Caco-2 (cell line): ENCODE measurements around the gene VOPP1. TPM values are rescaled to one million over a fixed set of nuclear protein-coding genes. Genes with fewer than 3 reads are reported as not detected.

Source experiments
- BruUV-seq: library from RNA; stranded (reverse); fragments of 400-500 nt; replicated peaks from 2 replicates; lab custom pipeline; 2021; lab: Mats Ljungman, UMichigan
- CTCF ChIA-PET: fragments of 300-600 bp; sonication (Branson Sonifier 250); formaldehyde crosslinking; loops from one replicate; lab custom pipeline; 2022; ENCODE audit warnings: antibody characterized with exemption; lab: Charles Lee
- POLR2A ChIA-PET: fragments of 300-600 bp; sonication (Branson Sonifier 250); formaldehyde crosslinking; loops from one replicate; lab custom pipeline; 2022; ENCODE audit warnings: antibody characterized with exemption; lab: Charles Lee
- DNase-seq, 2 experiments: peaks; one replicate each; pipeline versions ENCODE4 v3.0.0 to v3.0.0-alpha.2; 2020 to 2022
- H3K27me3 ChIP-seq: replicated peaks from 2 replicates; pipeline ENCODE4 v1.6.0; 2011; ENCODE audit warnings: low read length; ENCODE audit not compliant: control insufficient read depth, insufficient read depth
- H3K36me3 ChIP-seq: 2 replicates; pipeline ENCODE4 v1.5.1; 2011; ENCODE audit warnings: low read length; ENCODE audit not compliant: control insufficient read depth, insufficient read depth
- H3K4me1 ChIP-seq: fragments of 250-450 bp; sonication (Bioruptor Pico); 2 replicates; pipeline ENCODE4 v1.5.1; 2020; ENCODE audit warnings: mild to moderate bottlenecking
- H3K4me3 ChIP-seq: 2 replicates; pipeline ENCODE4 v1.5.1; 2011; ENCODE audit warnings: low read depth, mild to moderate bottlenecking, control low read depth, low read length
- H3K9me3 ChIP-seq: fragments of 250-450 bp; sonication (Bioruptor Pico); 2 replicates; pipeline ENCODE4 v1.5.1; 2020; ENCODE audit warnings: mild to moderate bottlenecking, moderate library complexity
- H3K27ac Mint-ChIP-seq: one replicate; pipeline ENCODE4 v1.8.0; 2022; ENCODE audit warnings: mixed read lengths; ENCODE audit not compliant: unreplicated experiment
- H3K27me3 Mint-ChIP-seq: one replicate; pipeline ENCODE4 v1.8.0; 2022; ENCODE audit warnings: mixed read lengths; ENCODE audit not compliant: insufficient read depth, unreplicated experiment
- H3K36me3 Mint-ChIP-seq: one replicate; pipeline ENCODE4 v1.8.0; 2022; ENCODE audit warnings: mild to moderate bottlenecking, mixed read lengths; ENCODE audit not compliant: insufficient read depth, unreplicated experiment
- H3K4me1 Mint-ChIP-seq: one replicate; pipeline ENCODE4 v1.8.0; 2022; ENCODE audit warnings: low read depth, mixed read lengths; ENCODE audit not compliant: unreplicated experiment
- H3K4me3 Mint-ChIP-seq: one replicate; pipeline ENCODE4 v1.8.0; 2022; ENCODE audit warnings: mild to moderate bottlenecking, moderate library complexity, mixed read lengths; ENCODE audit not compliant: unreplicated experiment
- H3K9me3 Mint-ChIP-seq: one replicate; pipeline ENCODE4 v1.8.0; 2022; ENCODE audit warnings: mixed read lengths; ENCODE audit not compliant: unreplicated experiment
- CTCF ChIP-seq, 2 experiments: fragments of 200-600 bp in 1 of 2; IDR thresholded peaks; 1 replicate in 1 of 2; 2 replicates in 1 of 2; pipeline versions ENCODE4 v1.5.1 to v1.8.0; 2011 to 2022; ENCODE audit warnings: antibody characterized with exemption in 1 of 2, control low read depth in 1 of 2, inconsistent platforms in 1 of 2, low read depth in 1 of 2, low read length in 1 of 2, mild to moderate bottlenecking in 1 of 2, moderate library complexity in 1 of 2; ENCODE audit not compliant: insufficient read depth in 1 of 2, severe bottlenecking in 1 of 2, unreplicated experiment in 1 of 2
- intact Hi-C: fragments of 100-400 bp; cut with micrococcal nuclease; formaldehyde crosslinking; loops from one replicate; pipeline ENCODE4 v1.10.0; 2022; ENCODE audit not compliant: unreplicated experiment
- total RNA-seq: library from RNA; stranded (reverse); gene quantifications from 2 replicates; pipeline ENCODE4 v1.2.3, GENCODE V29; 2022

Gene VOPP1
- total RNA-seq, 1 experiment from 2014 or later: 46.8 TPM

GRCh38 chr7:55423277-55423711 is 149.0 kb downstream of the VOPP1 start:
- Mint-ChIP-seq H3K4me3 (no peak overlapping the region), H3K27me3 (no peaks in the 10 kb centered on the region), H3K36me3 (peaks cover 4% of the 10 kb centered on the region), H3K4me1 (peaks cover 15% of the 10 kb centered on the region), H3K9me3 (no peaks in the 10 kb centered on the region), H3K27ac (no peak overlapping the region)
- no peak for TF ChIP-seq CTCF (IDR thresholded peaks at IDR 0.05; ENCODE audit: insufficient read depth in 1 of 2, low read depth in 1 of 2, low read length in 1 of 2, severe bottlenecking in 1 of 2, unreplicated experiment in 1 of 2)
- Histone ChIP-seq H3K36me3 (no peaks in the 10 kb centered on the region), H3K9me3 (no peaks in the 10 kb centered on the region), H3K4me3 (no peak overlapping the region), H3K27me3 (no peaks in the 10 kb centered on the region), H3K4me1 (peaks cover 12% of the 10 kb centered on the region; the same call in 1 of the 2 replicates)
- DNase-seq: no peak
- ChIA-PET POLR2A (no interaction called here), CTCF (no interaction called here)
- BruUV-seq: no TSS peak
- intact Hi-C loops: no loop called here

Other genes with a start within 250 kb of the VOPP1 start
- gene LANCL2, start 207.2 kb downstream of the VOPP1 start, total RNA-seq: 18.1 and 18.5 TPM in 2 replicates